Liver (tissue), 9 donors: ENCODE data around the gene HTR3C. TPM values are rescaled to one million over a fixed set of nuclear protein-coding genes. Genes with fewer than 3 reads are reported as not detected.

Source experiments
- DNase-seq: peaks from one replicate; pipeline ENCODE4 v3.0.0-alpha.2; 2017; ENCODE audit warnings: low spot score
- H3K27ac ChIP-seq, 2 donors: one replicate each; pipeline ENCODE4 v1.7.0; 2013; ENCODE audit warnings: inconsistent platforms in 2 of 2, low read length in 2 of 2, control low read depth in 1 of 2, low read depth in 1 of 2, mild to moderate bottlenecking in 1 of 2
- H3K27me3 ChIP-seq, 4 donors: one replicate each; pipeline versions ENCODE4 v1.6.1 to v1.7.0; 2013; ENCODE audit warnings: low read length in 3 of 4, inconsistent platforms in 1 of 4, mild to moderate bottlenecking in 1 of 4, moderate library complexity in 1 of 4; ENCODE audit not compliant: control insufficient read depth in 4 of 4, insufficient read depth in 4 of 4
- H3K36me3 ChIP-seq, 4 donors: one replicate each; pipeline versions ENCODE4 v1.6.1 to v1.7.0; 2013; ENCODE audit warnings: low read length in 3 of 4, mild to moderate bottlenecking in 3 of 4, low read depth in 1 of 4, moderate library complexity in 1 of 4; ENCODE audit not compliant: control insufficient read depth in 4 of 4, insufficient read depth in 3 of 4
- H3K4me1 ChIP-seq, 4 donors: one replicate each; pipeline versions ENCODE4 v1.6.1 to v1.7.0; 2013; ENCODE audit warnings: low read length in 3 of 4, mild to moderate bottlenecking in 3 of 4, moderate library complexity in 1 of 4; ENCODE audit not compliant: control insufficient read depth in 4 of 4, insufficient read depth in 4 of 4
- H3K4me3 ChIP-seq, 3 donors: one replicate each; pipeline versions ENCODE4 v1.6.1 to v1.7.0; 2013; ENCODE audit warnings: low read length in 3 of 3, control low read depth in 1 of 3, low read depth in 1 of 3, mild to moderate bottlenecking in 1 of 3
- H3K9ac ChIP-seq, 2 donors: one replicate each; pipeline ENCODE4 v1.7.0; 2013; ENCODE audit warnings: low read length in 2 of 2, mild to moderate bottlenecking in 2 of 2, moderate library complexity in 2 of 2, control low read depth in 1 of 2, low read depth in 1 of 2
- H3K9me3 ChIP-seq, 4 donors: one replicate each; pipeline versions ENCODE4 v1.6.1 to v1.7.0; 2013; ENCODE audit warnings: low read length in 3 of 4; ENCODE audit not compliant: control insufficient read depth in 4 of 4
- ATF3 ChIP-seq: IDR thresholded peaks from 2 replicates; pipeline ENCODE4 v1.6.1; 2016; ENCODE audit warnings: antibody characterized with exemption
- CTCF ChIP-seq: fragments of 150-350 bp; IDR thresholded peaks from 2 replicates; pipeline ENCODE4 v1.5.1; 2017; ENCODE audit warnings: improper control_type of control experiment, low read depth, low read length; ENCODE audit not compliant: missing input control
- EGR1 ChIP-seq, 2 donors: IDR thresholded peaks; 2 replicates each; pipeline ENCODE4 v1.6.1; 2016 to 2018; ENCODE audit warnings: antibody characterized with exemption in 2 of 2, low read depth in 2 of 2
- FOXA1 ChIP-seq: IDR thresholded peaks from 2 replicates; pipeline ENCODE4 v1.6.1; 2016; ENCODE audit warnings: antibody characterized with exemption
- FOXA2 ChIP-seq: IDR thresholded peaks from 2 replicates; pipeline ENCODE4 v1.6.1; 2016; ENCODE audit warnings: antibody characterized with exemption
- GABPA ChIP-seq, 2 donors: IDR thresholded peaks in 1 of 2; conservative IDR thresholded peaks in 1 of 2; 2 replicates each; pipeline ENCODE4 v1.6.1; 2016; ENCODE audit warnings: antibody characterized with exemption in 2 of 2, mild to moderate bottlenecking in 1 of 2, moderate library complexity in 1 of 2
- HNF4A ChIP-seq, 2 donors: conservative IDR thresholded peaks; 2 replicates each; pipeline ENCODE4 v1.6.1; 2016; ENCODE audit warnings: antibody characterized with exemption in 2 of 2, mild to moderate bottlenecking in 2 of 2
- HNF4G ChIP-seq: IDR thresholded peaks from 2 replicates; pipeline ENCODE4 v1.6.1; 2016; ENCODE audit warnings: antibody characterized with exemption
- JUND ChIP-seq, 2 donors: IDR thresholded peaks; 2 replicates each; pipeline ENCODE4 v1.6.1; 2016; ENCODE audit warnings: antibody characterized with exemption in 2 of 2
- MAX ChIP-seq: IDR thresholded peaks from 2 replicates; pipeline ENCODE4 v1.6.1; 2016; ENCODE audit warnings: antibody characterized with exemption
- NR2F2 ChIP-seq: IDR thresholded peaks from 2 replicates; pipeline ENCODE4 v1.6.1; 2016; ENCODE audit warnings: antibody characterized with exemption
- REST ChIP-seq: IDR thresholded peaks from 2 replicates; pipeline ENCODE4 v1.6.1; 2016; ENCODE audit warnings: antibody characterized with exemption, mild to moderate bottlenecking
- RXRA ChIP-seq, 2 donors: IDR thresholded peaks; 2 replicates each; pipeline ENCODE4 v1.6.1; 2017 to 2018; ENCODE audit warnings: antibody characterized with exemption in 2 of 2, mild to moderate bottlenecking in 1 of 2
- SP1 ChIP-seq: IDR thresholded peaks from 2 replicates; pipeline ENCODE4 v1.6.1; 2018; ENCODE audit warnings: antibody characterized with exemption, mild to moderate bottlenecking
- TAF1 ChIP-seq: conservative IDR thresholded peaks from 2 replicates; pipeline ENCODE4 v1.6.1; 2016; ENCODE audit warnings: antibody characterized with exemption, mild to moderate bottlenecking
- YY1 ChIP-seq: IDR thresholded peaks from 2 replicates; pipeline ENCODE4 v1.6.1; 2016; ENCODE audit warnings: antibody characterized with exemption, mild to moderate bottlenecking
- ZBTB33 ChIP-seq: IDR thresholded peaks from 2 replicates; pipeline ENCODE4 v1.6.1; 2016; ENCODE audit warnings: antibody characterized with exemption
- WGBS: extraction: QIAGEN DNeasy Blood & Tissue Kit; methylation state at CpG from one replicate; pipeline ENCODE4 v1.1.7; 2013; 5-methylcytosine and 5-hydroxymethylcytosine counted together
- polyA plus RNA-seq, 2 donors: library from polyadenylated mRNA; stranded (reverse) in 1 of 2; unstranded in 1 of 2; fragments of 200-250 nt in 1 of 2; fragments of >200 nt in 1 of 2; fragmentation: Nextera tagmentation in 1 of 2; extraction: Ambion mirVana in 1 of 2; gene quantifications; one replicate each; pipeline versions ENCODE4 v1.2.1 to v1.2.3, GENCODE V29; 2013 to 2015
- total RNA-seq, 2 donors: library from RNA; depleted of rRNA; stranded (reverse); fragments of >200 nt; gene quantifications; one replicate each; pipeline ENCODE4 v1.2.3, GENCODE V29; 2014
- donor health status: healthy.
- donor health status: healthy.
- donor health status: healthy.
- donor health status: healthy.
- donor health status: healthy.

Gene HTR3C
- total and polyA plus RNA-seq, 4 donors, result not detected

- H3K27me3 ChIP-seq, result no peaks in the 10 kb centered on the region
- no peak overlapping the region for H3K4me3 ChIP-seq
- no peaks in the 10 kb centered on the region for H3K4me1 ChIP-seq
- H3K9ac ChIP-seq, result no peak overlapping the region
- WGBS, result 83% methylated on average over 5 of the region's 5 CpGs
- TF ChIP-seq RXRA (IDR thresholded peaks at IDR 0.05) (no peak), FOXA1 (no peak), EGR1 (IDR thresholded peaks at IDR 0.05; ENCODE audit: low read depth in 2 of 2) (no peak), YY1 (no peak), ZBTB33 (no peak), SP1 (no peak), REST (no peak), TAF1 (no peak), JUND (IDR thresholded peaks at IDR 0.05) (no peak), HNF4G (no peak), FOXA2 (no peak), NR2F2 (no peak), CTCF (no peak), ATF3 (no peak)
- no peaks in the 10 kb centered on the region for H3K9me3 ChIP-seq
- H3K27ac ChIP-seq, result no peak overlapping the region
- no peaks in the 10 kb centered on the region for H3K36me3 ChIP-seq
- no peak for DNase-seq
Observed at GRCh38 chr3:184077881-184078280, 25.0 kb downstream of the HTR3C start.

- H3K27ac ChIP-seq, result no peak overlapping the region
- WGBS, result 92% methylated on average over 3 of the region's 3 CpGs
- H3K4me3 ChIP-seq, result no peak overlapping the region
- no peak for DNase-seq
- no peaks in the 10 kb centered on the region for H3K4me1 ChIP-seq
- H3K9ac ChIP-seq, result no peak overlapping the region
- no peaks in the 10 kb centered on the region for H3K27me3 ChIP-seq
- TF ChIP-seq HNF4A (conservative IDR thresholded peaks at IDR 0.05) (no peak), RXRA (IDR thresholded peaks at IDR 0.05) (no peak), MAX (no peak), FOXA1 (no peak), GABPA (IDR thresholded peaks at IDR 0.05 in 1 of 2, conservative IDR thresholded peaks at IDR 0.05 in 1 of 2) (no peak), SP1 (no peak)
- H3K9me3 ChIP-seq, result no peaks in the 10 kb centered on the region
- H3K36me3 ChIP-seq, result no peaks in the 10 kb centered on the region
Observed at GRCh38 chr3:184078851-184079250, 26.0 kb downstream of the HTR3C start.
